ENCODE results near the gene METTL13. TPM values are rescaled to one million over a fixed set of nuclear protein-coding genes. Genes with fewer than 3 reads are reported as not detected.

METTL13 gene
- total RNA-seq, 1 experiment from 2014 or later: 49.9 TPM

DNA sequence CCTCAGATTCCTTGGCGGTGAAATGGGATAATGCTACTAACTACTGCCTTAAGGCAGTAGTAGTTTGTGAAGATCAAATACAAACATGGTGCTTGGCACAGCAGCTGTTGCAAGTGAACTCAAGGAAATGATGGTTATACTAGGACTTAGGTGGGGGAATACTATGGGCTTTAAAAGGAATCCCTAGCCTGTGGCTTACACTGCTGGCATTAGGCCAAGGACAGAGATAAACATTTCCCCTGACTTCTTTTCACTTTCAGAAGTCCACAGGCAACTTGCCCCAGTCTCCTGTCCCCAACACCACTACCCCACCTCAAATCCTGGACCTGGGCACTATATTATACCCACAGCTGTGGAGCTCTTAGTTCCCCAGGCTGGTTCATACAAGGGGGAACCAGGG, 26.5 kb upstream of the METTL13 start:
- BruUV-seq (replicated peaks): no TSS peak
- Histone ChIP-seq H3K27ac (ENCODE audit: low read depth, low read length, poor library complexity, severe bottlenecking) (no peak overlapping the region), H3K9me3 (ENCODE audit: low read depth, low read length, poor library complexity, severe bottlenecking) (no peaks in the 10 kb centered on the region), H3K36me3 (ENCODE audit: insufficient read depth, low read length, poor library complexity, severe bottlenecking) (no peaks in the 10 kb centered on the region), H3K4me1 (ENCODE audit: insufficient read depth, low read length, poor library complexity, severe bottlenecking) (no peaks in the 10 kb centered on the region), H3K4me3 (ENCODE audit: low read depth, low read length, poor library complexity, severe bottlenecking) (no peak overlapping the region), H3K27me3 (replicated peaks; ENCODE audit: insufficient read depth, low read depth, low read length, poor library complexity) (no peaks in the 10 kb centered on the region)
- DNase-seq (ENCODE audit: low spot score): no peak
- intact Hi-C loops (cut with micrococcal nuclease; ENCODE audit: unreplicated experiment): no loop called here
- CTCF ChIA-PET: no interaction called here
- no peak for TF ChIP-seq EZH2 (IDR thresholded peaks at IDR 0.05; ENCODE audit: borderline replicate concordance, low read depth, low read length, poor library complexity, severe bottlenecking)
- TF ChIP-seq, protein P1, sequence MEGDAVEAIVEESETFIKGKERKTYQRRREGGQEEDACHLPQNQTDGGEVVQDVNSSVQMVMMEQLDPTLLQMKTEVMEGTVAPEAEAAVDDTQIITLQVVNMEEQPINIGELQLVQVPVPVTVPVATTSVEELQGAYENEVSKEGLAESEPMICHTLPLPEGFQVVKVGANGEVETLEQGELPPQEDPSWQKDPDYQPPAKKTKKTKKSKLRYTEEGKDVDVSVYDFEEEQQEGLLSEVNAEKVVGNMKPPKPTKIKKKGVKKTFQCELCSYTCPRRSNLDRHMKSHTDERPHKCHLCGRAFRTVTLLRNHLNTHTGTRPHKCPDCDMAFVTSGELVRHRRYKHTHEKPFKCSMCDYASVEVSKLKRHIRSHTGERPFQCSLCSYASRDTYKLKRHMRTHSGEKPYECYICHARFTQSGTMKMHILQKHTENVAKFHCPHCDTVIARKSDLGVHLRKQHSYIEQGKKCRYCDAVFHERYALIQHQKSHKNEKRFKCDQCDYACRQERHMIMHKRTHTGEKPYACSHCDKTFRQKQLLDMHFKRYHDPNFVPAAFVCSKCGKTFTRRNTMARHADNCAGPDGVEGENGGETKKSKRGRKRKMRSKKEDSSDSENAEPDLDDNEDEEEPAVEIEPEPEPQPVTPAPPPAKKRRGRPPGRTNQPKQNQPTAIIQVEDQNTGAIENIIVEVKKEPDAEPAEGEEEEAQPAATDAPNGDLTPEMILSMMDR (conservative IDR thresholded peaks at IDR 0.05; ENCODE audit: low read depth, low read length): no peak
- POLR2A ChIA-PET (ENCODE audit: low non-redundant PET): no interaction called here

DNA sequence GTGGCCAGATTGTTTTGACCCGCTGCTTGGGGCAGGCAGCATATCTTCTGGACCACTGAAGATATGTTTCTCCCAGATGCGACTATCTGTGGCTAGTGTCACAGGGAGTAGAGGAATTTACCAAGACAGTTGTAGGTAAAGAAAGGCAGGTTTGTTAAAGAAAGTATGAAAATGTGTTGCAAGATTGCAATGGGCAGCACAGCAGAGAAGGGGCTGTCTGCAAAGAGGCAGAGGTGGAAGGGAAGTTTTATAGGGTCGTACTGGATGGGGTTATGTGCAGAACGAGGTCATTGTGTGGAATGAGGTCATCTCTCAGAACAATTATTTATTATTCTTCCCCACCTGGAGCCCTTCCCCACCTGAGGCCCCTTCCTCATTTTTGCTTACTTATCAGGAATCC, 24.6 kb upstream of the METTL13 start:
- CTCF ChIA-PET: no interaction called here
- Histone ChIP-seq H3K27ac (ENCODE audit: low read depth, low read length, poor library complexity, severe bottlenecking) (no peak overlapping the region), H3K4me1 (ENCODE audit: insufficient read depth, low read length, poor library complexity, severe bottlenecking) (no peaks in the 10 kb centered on the region), H3K36me3 (ENCODE audit: insufficient read depth, low read length, poor library complexity, severe bottlenecking) (no peaks in the 10 kb centered on the region), H3K27me3 (replicated peaks; ENCODE audit: insufficient read depth, low read depth, low read length, poor library complexity) (no peaks in the 10 kb centered on the region), H3K4me3 (ENCODE audit: low read depth, low read length, poor library complexity, severe bottlenecking) (no peak overlapping the region), H3K9me3 (ENCODE audit: low read depth, low read length, poor library complexity, severe bottlenecking) (no peaks in the 10 kb centered on the region)
- POLR2A ChIA-PET (ENCODE audit: low non-redundant PET): no interaction called here
- TF ChIP-seq, protein P1 (conservative IDR thresholded peaks at IDR 0.05; ENCODE audit: low read depth, low read length): no peak
- no peak for TF ChIP-seq EZH2 (IDR thresholded peaks at IDR 0.05; ENCODE audit: borderline replicate concordance, low read depth, low read length, poor library complexity, severe bottlenecking)
- intact Hi-C loops (cut with micrococcal nuclease; ENCODE audit: unreplicated experiment): no loop called here
- no peak for DNase-seq (ENCODE audit: low spot score)
- BruUV-seq (replicated peaks): no TSS peak

DNA sequence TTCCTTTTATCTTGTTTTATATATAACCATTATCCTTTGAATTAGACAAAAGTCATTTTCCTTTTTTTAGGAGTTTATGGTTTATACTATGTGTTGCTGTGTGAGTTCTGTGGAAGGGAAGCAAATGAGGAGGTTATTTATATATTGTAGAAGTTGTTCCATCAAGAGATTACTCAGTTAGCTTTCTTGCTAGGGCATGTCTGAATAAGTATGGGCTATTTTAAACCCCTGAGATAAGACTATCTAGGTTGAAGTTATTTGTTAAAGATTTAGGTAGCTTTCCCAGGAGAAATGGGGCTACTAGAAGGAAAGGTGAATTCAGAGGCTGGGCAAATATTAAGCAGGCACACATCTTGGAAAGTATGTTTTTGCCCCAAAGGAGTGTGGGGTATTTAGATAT, 23.4 kb upstream of the METTL13 start:
- Histone ChIP-seq H3K36me3 (ENCODE audit: insufficient read depth, low read length, poor library complexity, severe bottlenecking) (no peaks in the 10 kb centered on the region), H3K4me1 (ENCODE audit: insufficient read depth, low read length, poor library complexity, severe bottlenecking) (no peaks in the 10 kb centered on the region), H3K27ac (ENCODE audit: low read depth, low read length, poor library complexity, severe bottlenecking) (no peak overlapping the region), H3K9me3 (ENCODE audit: low read depth, low read length, poor library complexity, severe bottlenecking) (no peaks in the 10 kb centered on the region), H3K4me3 (ENCODE audit: low read depth, low read length, poor library complexity, severe bottlenecking) (no peak overlapping the region), H3K27me3 (replicated peaks; ENCODE audit: insufficient read depth, low read depth, low read length, poor library complexity) (no peaks in the 10 kb centered on the region)
- intact Hi-C loops (cut with micrococcal nuclease; ENCODE audit: unreplicated experiment): no loop called here
- DNase-seq (ENCODE audit: low spot score): no peak
- POLR2A ChIA-PET (ENCODE audit: low non-redundant PET): no interaction called here
- CTCF ChIA-PET: no interaction called here
- no TSS peak for BruUV-seq (replicated peaks)
- TF ChIP-seq EZH2 (IDR thresholded peaks at IDR 0.05; ENCODE audit: borderline replicate concordance, low read depth, low read length, poor library complexity, severe bottlenecking): no peak
- TF ChIP-seq, protein P1 (conservative IDR thresholded peaks at IDR 0.05; ENCODE audit: low read depth, low read length): no peak

Measured in A673 (cell line).